Measurements from ENCODE around the gene CFAP97D2.

GRCh38 chr13:114148521-114148855, 30.6 kb upstream of the CFAP97D2 start:
- TF ChIP-seq CTCF (IDR thresholded peaks at IDR 0.05) (no peak), POLR2A (IDR thresholded peaks at IDR 0.05) (no peak)

All from right lobe of liver (tissue), 4 donors.